K562 (cell line): Measurements from ENCODE around the gene SLC9A7.

Source experiments
- ARID1B ChIP-seq: fragments of 450-650 bp; IDR thresholded peaks from 2 replicates; pipeline ENCODE4 v1.6.1; 2016; ENCODE audit warnings: antibody characterized with exemption, mild to moderate bottlenecking, inconsistent platforms
- BRF1 ChIP-seq: IDR thresholded peaks from 3 replicates; pipeline ENCODE4 v1.6.1; 2011; ENCODE audit warnings: borderline replicate concordance, mild to moderate bottlenecking; ENCODE audit not compliant: insufficient read length; ENCODE audit errors: extremely low read depth
- EZH2 ChIP-seq: IDR thresholded peaks from 2 replicates; pipeline ENCODE4 v1.6.1; 2012; ENCODE audit warnings: low read depth, mild to moderate bottlenecking, inconsistent platforms, low read length, borderline replicate concordance
- GABPA ChIP-seq: fragments of 200-800 bp; sonication (Bioruptor generic); conservative IDR thresholded peaks from 2 replicates; pipeline ENCODE4 v1.6.1; 2016; ENCODE audit warnings: low read depth, missing genetic modification characterization, missing compliant biosample characterization
- MAFK ChIP-seq: IDR thresholded peaks from 2 replicates; pipeline ENCODE4 v1.6.1; 2011; ENCODE audit warnings: low read length, improper control_type of control experiment
- POLR2AphosphoS5 ChIP-seq: IDR thresholded peaks from 2 replicates; pipeline ENCODE4 v1.6.1; 2011; ENCODE audit warnings: mild to moderate bottlenecking, low read depth, low read length, moderate library complexity; ENCODE audit not compliant: control insufficient read depth, insufficient read depth
- RFX5 ChIP-seq: IDR thresholded peaks from 2 replicates; pipeline ENCODE4 v1.6.1; 2011; ENCODE audit warnings: low read depth, mild to moderate bottlenecking, improper control_type of control experiment, low read length
- SIN3B ChIP-seq: fragments of 450-650 bp; IDR thresholded peaks from 2 replicates; pipeline ENCODE4 v1.6.1; 2017; ENCODE audit warnings: low read depth, mild to moderate bottlenecking, moderate library complexity
- ZFX ChIP-seq: sonication (generic); formaldehyde crosslinking; IDR thresholded peaks from 2 replicates; pipeline ENCODE4 v1.8.0; 2022; ENCODE audit warnings: mild to moderate bottlenecking, missing genetic modification reagents, moderate library complexity
- TF ChIP-seq, protein P1 (sequence below): sonication (generic); formaldehyde crosslinking; IDR thresholded peaks from 2 replicates; pipeline ENCODE4 v1.8.1; 2022; ENCODE audit warnings: missing genetic modification reagents
- TF ChIP-seq, protein P2 (sequence below), 3 experiments: IDR thresholded peaks in 2 of 3; conservative IDR thresholded peaks in 1 of 3; 2 replicates each; pipeline ENCODE4 v1.5.1; 2011 to 2012; ENCODE audit warnings: low read length in 3 of 3, mild to moderate bottlenecking in 3 of 3, control low read depth in 2 of 3, improper control_type of control experiment in 1 of 3, inconsistent platforms in 1 of 3, low read depth in 1 of 3, mixed read lengths in 1 of 3, moderate library complexity in 1 of 3; ENCODE audit not compliant: insufficient read depth in 2 of 3
- TF ChIP-seq, protein P3 (sequence below): fragments of 450-650 bp; IDR thresholded peaks from 2 replicates; pipeline ENCODE4 v1.6.1; 2017; ENCODE audit warnings: mild to moderate bottlenecking, moderate library complexity
- TF ChIP-seq, protein P4 (sequence below), 2 experiments: fragments of 450-650 bp; conservative IDR thresholded peaks; 2 replicates each; pipeline ENCODE4 v1.6.1; 2017; ENCODE audit warnings: mild to moderate bottlenecking in 2 of 2, moderate library complexity in 2 of 2
- TF ChIP-seq, protein P5 (sequence below): fragments of 250-450 bp; sonication (Bioruptor Pico); IDR thresholded peaks from 2 replicates; pipeline ENCODE4 v1.4.0; 2020; ENCODE audit warnings: mild to moderate bottlenecking, moderate library complexity, borderline replicate concordance

DNA sequence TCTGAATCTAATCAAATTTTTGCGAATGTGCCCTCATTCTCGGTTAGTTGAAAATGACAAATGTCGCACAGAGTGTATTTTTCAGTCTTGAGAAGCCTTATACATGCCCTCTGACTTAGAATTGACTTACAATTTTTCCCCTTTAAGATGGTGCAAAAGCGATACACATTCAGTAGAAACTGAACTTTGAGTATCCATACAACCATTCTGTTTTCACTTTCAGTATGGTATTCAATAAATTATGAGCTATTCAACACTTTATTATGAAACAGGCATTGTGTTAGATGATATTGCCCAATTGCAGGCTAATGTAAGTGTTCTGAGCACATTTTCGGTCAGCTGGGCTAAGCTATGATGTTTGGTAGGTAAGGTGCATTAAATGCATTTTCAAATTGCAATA, 43.4 kb downstream of the SLC9A7 start:
- no peak for TF ChIP-seq BRF1
- TF ChIP-seq, protein P1, sequence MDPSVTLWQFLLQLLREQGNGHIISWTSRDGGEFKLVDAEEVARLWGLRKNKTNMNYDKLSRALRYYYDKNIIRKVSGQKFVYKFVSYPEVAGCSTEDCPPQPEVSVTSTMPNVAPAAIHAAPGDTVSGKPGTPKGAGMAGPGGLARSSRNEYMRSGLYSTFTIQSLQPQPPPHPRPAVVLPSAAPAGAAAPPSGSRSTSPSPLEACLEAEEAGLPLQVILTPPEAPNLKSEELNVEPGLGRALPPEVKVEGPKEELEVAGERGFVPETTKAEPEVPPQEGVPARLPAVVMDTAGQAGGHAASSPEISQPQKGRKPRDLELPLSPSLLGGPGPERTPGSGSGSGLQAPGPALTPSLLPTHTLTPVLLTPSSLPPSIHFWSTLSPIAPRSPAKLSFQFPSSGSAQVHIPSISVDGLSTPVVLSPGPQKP (CRISPR knock-in tag) = no peak
- TF ChIP-seq EZH2 = no peak
- no peak for TF ChIP-seq ARID1B
- TF ChIP-seq RFX5 = no peak
- TF ChIP-seq, protein P2, sequence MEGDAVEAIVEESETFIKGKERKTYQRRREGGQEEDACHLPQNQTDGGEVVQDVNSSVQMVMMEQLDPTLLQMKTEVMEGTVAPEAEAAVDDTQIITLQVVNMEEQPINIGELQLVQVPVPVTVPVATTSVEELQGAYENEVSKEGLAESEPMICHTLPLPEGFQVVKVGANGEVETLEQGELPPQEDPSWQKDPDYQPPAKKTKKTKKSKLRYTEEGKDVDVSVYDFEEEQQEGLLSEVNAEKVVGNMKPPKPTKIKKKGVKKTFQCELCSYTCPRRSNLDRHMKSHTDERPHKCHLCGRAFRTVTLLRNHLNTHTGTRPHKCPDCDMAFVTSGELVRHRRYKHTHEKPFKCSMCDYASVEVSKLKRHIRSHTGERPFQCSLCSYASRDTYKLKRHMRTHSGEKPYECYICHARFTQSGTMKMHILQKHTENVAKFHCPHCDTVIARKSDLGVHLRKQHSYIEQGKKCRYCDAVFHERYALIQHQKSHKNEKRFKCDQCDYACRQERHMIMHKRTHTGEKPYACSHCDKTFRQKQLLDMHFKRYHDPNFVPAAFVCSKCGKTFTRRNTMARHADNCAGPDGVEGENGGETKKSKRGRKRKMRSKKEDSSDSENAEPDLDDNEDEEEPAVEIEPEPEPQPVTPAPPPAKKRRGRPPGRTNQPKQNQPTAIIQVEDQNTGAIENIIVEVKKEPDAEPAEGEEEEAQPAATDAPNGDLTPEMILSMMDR (IDR thresholded peaks at IDR 0.05 in 2 of 3, conservative IDR thresholded peaks at IDR 0.05 in 1 of 3; ENCODE audit: insufficient read depth in 2 of 3, low read depth in 1 of 3, low read length in 3 of 3) = no peak
- TF ChIP-seq, protein P3, sequence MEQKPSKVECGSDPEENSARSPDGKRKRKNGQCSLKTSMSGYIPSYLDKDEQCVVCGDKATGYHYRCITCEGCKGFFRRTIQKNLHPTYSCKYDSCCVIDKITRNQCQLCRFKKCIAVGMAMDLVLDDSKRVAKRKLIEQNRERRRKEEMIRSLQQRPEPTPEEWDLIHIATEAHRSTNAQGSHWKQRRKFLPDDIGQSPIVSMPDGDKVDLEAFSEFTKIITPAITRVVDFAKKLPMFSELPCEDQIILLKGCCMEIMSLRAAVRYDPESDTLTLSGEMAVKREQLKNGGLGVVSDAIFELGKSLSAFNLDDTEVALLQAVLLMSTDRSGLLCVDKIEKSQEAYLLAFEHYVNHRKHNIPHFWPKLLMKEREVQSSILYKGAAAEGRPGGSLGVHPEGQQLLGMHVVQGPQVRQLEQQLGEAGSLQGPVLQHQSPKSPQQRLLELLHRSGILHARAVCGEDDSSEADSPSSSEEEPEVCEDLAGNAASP = no peak
- TF ChIP-seq SIN3B = no peak
- TF ChIP-seq, protein P4, sequence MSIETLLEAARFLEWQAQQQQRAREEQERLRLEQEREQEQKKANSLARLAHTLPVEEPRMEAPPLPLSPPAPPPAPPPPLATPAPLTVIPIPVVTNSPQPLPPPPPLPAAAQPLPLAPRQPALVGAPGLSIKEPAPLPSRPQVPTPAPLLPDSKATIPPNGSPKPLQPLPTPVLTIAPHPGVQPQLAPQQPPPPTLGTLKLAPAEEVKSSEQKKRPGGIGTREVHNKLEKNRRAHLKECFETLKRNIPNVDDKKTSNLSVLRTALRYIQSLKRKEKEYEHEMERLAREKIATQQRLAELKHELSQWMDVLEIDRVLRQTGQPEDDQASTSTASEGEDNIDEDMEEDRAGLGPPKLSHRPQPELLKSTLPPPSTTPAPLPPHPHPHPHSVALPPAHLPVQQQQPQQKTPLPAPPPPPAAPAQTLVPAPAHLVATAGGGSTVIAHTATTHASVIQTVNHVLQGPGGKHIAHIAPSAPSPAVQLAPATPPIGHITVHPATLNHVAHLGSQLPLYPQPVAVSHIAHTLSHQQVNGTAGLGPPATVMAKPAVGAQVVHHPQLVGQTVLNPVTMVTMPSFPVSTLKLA (conservative IDR thresholded peaks at IDR 0.05) = no peak
- TF ChIP-seq ZFX = no peak
- TF ChIP-seq, protein P5, sequence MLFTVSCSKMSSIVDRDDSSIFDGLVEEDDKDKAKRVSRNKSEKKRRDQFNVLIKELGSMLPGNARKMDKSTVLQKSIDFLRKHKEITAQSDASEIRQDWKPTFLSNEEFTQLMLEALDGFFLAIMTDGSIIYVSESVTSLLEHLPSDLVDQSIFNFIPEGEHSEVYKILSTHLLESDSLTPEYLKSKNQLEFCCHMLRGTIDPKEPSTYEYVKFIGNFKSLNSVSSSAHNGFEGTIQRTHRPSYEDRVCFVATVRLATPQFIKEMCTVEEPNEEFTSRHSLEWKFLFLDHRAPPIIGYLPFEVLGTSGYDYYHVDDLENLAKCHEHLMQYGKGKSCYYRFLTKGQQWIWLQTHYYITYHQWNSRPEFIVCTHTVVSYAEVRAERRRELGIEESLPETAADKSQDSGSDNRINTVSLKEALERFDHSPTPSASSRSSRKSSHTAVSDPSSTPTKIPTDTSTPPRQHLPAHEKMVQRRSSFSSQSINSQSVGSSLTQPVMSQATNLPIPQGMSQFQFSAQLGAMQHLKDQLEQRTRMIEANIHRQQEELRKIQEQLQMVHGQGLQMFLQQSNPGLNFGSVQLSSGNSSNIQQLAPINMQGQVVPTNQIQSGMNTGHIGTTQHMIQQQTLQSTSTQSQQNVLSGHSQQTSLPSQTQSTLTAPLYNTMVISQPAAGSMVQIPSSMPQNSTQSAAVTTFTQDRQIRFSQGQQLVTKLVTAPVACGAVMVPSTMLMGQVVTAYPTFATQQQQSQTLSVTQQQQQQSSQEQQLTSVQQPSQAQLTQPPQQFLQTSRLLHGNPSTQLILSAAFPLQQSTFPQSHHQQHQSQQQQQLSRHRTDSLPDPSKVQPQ = no peak
- no peak for TF ChIP-seq POLR2AphosphoS5
- TF ChIP-seq MAFK = no peak
- no peak for TF ChIP-seq GABPA (tag)
